ENCODE data around the gene VAT1. TPM values are rescaled to one million over a fixed set of nuclear protein-coding genes. Genes with fewer than 3 reads are reported as not detected.
"Not testable (repeated sequence)": the region's sequence is repeated elsewhere in the genome, so short reads cannot be mapped to it uniquely, and the experiment has no call there.

Gene VAT1
- total RNA-seq, 1 donor from 2014 or later, result 167 TPM

- peak within 1 kb of the TSS; percentile 99 for H3K4me3 Mint-ChIP-seq
- peaks cover 13% of the 10 kb centered on the region for H3K36me3 Mint-ChIP-seq
- no peaks in the 10 kb centered on the region for H3K9me3 Mint-ChIP-seq
- peak; percentile 87 for TF ChIP-seq CTCF (conservative IDR thresholded peaks at IDR 0.05)
- peaks cover 16% of the 10 kb centered on the region for H3K4me1 Mint-ChIP-seq (ENCODE audit: unreplicated experiment)
- DNase-seq (ENCODE audit: extremely low spot score, unreplicated experiment), result peak; percentile 95
- H3K27ac Mint-ChIP-seq, result peak within 1 kb of the TSS; percentile 99
- no peaks in the 10 kb centered on the region for H3K27me3 Mint-ChIP-seq
Measured at GRCh38 chr17:42997984-42998938, 23.9 kb downstream of the VAT1 start, which contains the start of gene RPL27. RPL27 (plus strand) TSS chr17:42998419; CDS start chr17:42998751, 332 bp downstream.

- Mint-ChIP-seq H3K27me3 (no peaks in the 10 kb centered on the region), H3K27ac (peak overlapping the region; percentile 99), H3K4me1 (ENCODE audit: unreplicated experiment) (peaks cover 16% of the 10 kb centered on the region), H3K36me3 (peaks cover 13% of the 10 kb centered on the region), H3K4me3 (peak overlapping the region; percentile 99), H3K9me3 (no peaks in the 10 kb centered on the region)
- DNase-seq (ENCODE audit: extremely low spot score, unreplicated experiment), result no peak
- no peak for TF ChIP-seq CTCF (conservative IDR thresholded peaks at IDR 0.05)
Measured at GRCh38 chr17:42997390-42997983, 24.7 kb downstream of the VAT1 start.

GRCh38 chr17:42993913-42994312 lies 28.3 kb downstream of the VAT1 start:
- H3K36me3 Mint-ChIP-seq, result peaks cover 11% of the 10 kb centered on the region
- not testable (repeated sequence) for H3K4me3 Mint-ChIP-seq; H3K27ac Mint-ChIP-seq; H3K27me3 Mint-ChIP-seq; DNase-seq (ENCODE audit: extremely low spot score, unreplicated experiment); H3K4me1 Mint-ChIP-seq (ENCODE audit: unreplicated experiment); H3K9me3 Mint-ChIP-seq

GRCh38 chr17:42992872-42993271 lies 29.3 kb downstream of the VAT1 start:
- no peak overlapping the region for H3K4me3 Mint-ChIP-seq
- no peaks in the 10 kb centered on the region for H3K9me3 Mint-ChIP-seq
- H3K27ac Mint-ChIP-seq, result no peak overlapping the region
- TF ChIP-seq CTCF (conservative IDR thresholded peaks at IDR 0.05), result no peak
- no peak for DNase-seq (ENCODE audit: extremely low spot score, unreplicated experiment)
- H3K27me3 Mint-ChIP-seq, result no peaks in the 10 kb centered on the region
- peaks cover 3% of the 10 kb centered on the region for H3K4me1 Mint-ChIP-seq (ENCODE audit: unreplicated experiment)
- peaks cover 12% of the 10 kb centered on the region for H3K36me3 Mint-ChIP-seq

GRCh38 chr17:42991471-42991870 lies 30.7 kb downstream of the VAT1 start:
- Mint-ChIP-seq H3K36me3 (peaks cover 12% of the 10 kb centered on the region), H3K9me3 (no peaks in the 10 kb centered on the region), H3K27ac (no peak overlapping the region), H3K27me3 (no peaks in the 10 kb centered on the region), H3K4me3 (no peak overlapping the region), H3K4me1 (ENCODE audit: unreplicated experiment) (no peaks in the 10 kb centered on the region)
- no peak for TF ChIP-seq CTCF (conservative IDR thresholded peaks at IDR 0.05)
- no peak for DNase-seq (ENCODE audit: extremely low spot score, unreplicated experiment)
